HG02678 (cell line): ENCODE measurements around the gene CBFB.
"Not testable (repeated sequence)": the region's sequence is repeated elsewhere in the genome, so short reads cannot be mapped to it uniquely, and the experiment has no call there.

ENCODE experiments used
- ATAC-seq: cut with Tn5 transposase; IDR thresholded peaks from one replicate; pipeline ENCODE4 v1.9.1; 2021; ENCODE audit warnings: mild to moderate bottlenecking, moderate library complexity; ENCODE audit not compliant: unreplicated experiment

CBFB gene

GRCh38 chr16:67120025-67120424 lies 91.1 kb downstream of the CBFB start:
- ATAC-seq: no peak

DNA sequence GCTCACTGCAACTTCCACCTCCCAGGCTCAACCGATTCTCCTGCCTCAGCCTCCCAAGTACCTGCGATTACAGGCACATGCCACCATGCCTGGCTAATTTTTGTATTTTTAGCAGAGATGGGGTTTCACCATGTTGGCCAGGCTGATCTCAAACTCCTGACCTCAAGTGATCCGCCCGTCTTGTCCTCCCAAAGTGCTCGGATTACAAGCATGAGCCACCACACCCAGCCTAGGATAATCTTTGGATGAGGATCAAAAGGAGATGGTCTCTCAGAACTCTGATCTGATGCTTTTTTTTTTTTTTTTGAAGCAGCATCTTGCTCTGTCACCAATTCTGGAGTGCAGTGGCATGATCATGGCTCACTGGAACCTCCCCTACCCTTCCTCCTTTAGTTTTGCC lies 93.8 kb downstream of the CBFB start:
- ATAC-seq: not testable (repeated sequence)

- no peak for ATAC-seq
Measured at GRCh38 chr16:67128417-67128816, 99.5 kb downstream of the CBFB start.

DNA sequence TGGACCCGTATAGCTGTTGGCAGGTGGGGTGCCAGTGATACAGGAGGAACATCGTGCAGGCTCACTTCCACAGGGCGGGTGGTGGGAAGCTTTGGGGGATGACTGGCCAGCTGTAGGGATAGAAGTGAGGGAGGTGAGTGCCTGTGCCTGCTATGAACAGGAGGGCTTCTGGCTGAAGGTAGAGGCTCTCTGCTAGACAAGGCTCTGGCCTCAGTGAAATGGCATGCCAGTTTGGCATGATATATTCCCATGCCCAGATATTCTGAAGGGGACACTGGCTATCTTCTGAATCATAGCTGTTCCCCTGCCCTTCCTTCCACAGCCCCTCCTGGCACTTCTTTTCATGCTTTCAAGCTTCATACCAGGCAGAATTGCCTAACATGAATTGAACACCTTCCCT lies 99.9 kb downstream of the CBFB start:
- ATAC-seq: no peak

GRCh38 chr16:67129422-67129821 lies 100.5 kb downstream of the CBFB start:
- ATAC-seq: no peak

GRCh38 chr16:67137605-67138004 lies 108.7 kb downstream of the CBFB start:
- no peak for ATAC-seq

DNA sequence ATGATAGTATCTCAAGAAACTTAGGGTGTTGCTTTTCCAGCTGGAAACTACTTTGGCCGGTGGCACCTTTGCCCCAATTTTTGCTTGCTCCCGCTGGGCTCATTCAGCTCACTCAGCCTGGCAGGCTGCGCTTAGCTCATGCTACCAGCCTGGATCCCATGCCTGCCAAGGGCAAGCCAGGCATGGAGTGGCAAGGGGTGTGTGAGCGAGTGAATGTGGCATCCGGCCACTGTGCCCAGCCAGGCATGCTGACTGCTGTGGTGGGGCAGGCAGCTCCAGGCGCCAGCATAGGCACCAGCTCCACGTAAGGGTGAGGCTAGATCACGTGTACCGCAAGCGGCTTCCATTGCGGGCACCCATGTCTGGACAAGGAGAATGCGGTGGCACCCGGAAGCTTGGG lies 112.4 kb downstream of the CBFB start:
- ATAC-seq: no peak

GRCh38 chr16:67142342-67142741 lies 113.4 kb downstream of the CBFB start:
- ATAC-seq: no peak

DNA sequence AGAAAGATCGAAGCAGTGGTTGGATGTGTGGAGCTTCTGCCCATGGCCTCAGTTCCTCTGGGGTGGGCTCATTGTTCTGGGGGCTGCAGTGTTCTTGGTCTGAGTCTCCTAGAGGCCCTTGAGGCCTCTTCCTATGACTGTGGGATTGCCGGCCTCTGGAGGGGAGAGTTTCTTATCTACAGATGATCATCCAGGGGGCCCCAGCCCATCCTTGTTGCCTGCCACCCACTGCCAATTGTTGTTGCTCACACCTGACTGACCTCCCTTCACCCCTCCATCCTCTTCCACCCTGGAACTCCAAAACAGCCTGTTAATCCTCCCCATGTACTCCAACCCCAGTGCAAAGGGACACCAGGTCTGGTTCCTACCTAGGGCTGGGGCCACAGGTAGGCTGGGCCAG lies 116.0 kb downstream of the CBFB start:
- no peak for ATAC-seq

GRCh38 chr16:67145746-67146145 lies 116.8 kb downstream of the CBFB start:
- ATAC-seq: no peak

GRCh38 chr16:67146523-67147357 lies 117.8 kb downstream of the CBFB start:
- no peak for ATAC-seq

GRCh38 chr16:67147437-67148140 lies 118.6 kb downstream of the CBFB start:
- ATAC-seq: no peak

- no peak for ATAC-seq
Measured at GRCh38 chr16:67148221-67148620, 119.3 kb downstream of the CBFB start.

DNA sequence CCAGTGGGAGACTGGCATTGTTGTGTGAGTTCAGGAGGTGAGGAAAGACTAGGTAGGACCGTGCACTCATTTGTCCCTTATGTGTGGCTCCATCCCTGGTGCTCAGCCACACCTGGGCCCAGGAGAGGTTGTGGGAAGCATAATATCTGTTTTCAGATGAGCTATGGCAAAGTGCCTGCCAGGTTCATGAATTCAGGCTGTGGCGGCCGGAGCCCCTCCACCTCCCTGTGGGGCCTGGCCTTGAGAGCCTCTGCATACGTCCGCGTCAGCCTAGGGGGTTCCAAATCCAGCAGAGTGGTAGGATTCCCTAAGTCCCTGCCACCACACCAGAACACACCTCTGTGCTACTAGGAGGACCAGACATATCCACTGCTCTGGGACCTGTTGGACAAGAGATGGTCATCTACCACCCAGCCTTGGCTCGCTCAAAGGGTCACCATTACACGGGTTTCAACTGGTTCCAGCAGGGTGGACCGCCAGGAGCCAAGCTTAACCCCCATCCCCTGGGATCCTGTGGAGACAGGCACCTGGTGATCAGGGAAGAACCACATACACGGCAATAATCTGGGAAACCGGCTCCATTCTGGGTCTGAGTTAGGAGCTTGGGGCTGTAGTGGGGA lies 119.8 kb downstream of the CBFB start:
- no peak for ATAC-seq

DNA sequence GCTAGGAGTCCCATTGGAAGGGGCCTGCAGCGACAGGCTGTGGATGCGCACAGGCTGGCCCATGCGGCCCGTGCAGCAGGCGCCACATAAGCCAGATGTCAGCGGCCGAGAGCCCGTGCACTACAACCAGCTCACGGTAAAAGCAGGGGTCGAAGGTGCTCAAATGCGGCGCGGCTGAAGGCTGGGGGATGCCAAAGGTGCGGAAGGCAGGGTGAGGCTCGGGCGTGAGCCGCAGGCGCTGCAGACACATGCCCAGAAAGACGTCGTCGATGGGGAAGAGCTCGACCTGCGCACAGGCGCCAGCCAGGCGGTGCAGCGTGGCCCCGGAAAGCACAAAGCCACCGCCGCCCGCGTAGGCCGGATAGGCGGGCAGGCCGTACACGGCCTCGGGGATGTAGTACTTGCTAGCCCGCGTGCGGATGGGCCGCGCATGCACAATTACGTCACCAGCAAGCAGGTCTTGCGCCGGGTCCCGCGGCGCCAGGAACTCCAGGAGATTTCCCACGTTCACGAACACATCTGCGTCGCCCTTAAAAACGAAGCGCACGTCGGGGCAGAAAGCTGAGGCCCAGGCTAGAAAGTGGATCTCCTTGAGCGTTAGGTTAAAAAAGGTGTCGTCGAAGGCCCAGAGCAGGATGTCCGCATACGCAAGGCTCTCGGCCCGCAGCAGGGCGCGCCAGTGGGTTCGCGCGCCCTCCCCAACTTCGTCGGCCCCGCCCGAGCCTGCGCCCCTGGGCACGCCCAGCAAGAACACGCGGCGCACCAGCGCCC lies 120.5 kb downstream of the CBFB start:
- ATAC-seq: no peak

- ATAC-seq: peak; percentile 38
Measured at GRCh38 chr16:67150047-67150832, 121.3 kb downstream of the CBFB start.
